NCI-H2196 treated with DMSO at 0.1 percent for 48 hours (cell line): ENCODE results near the gene GJC2.

Source experiments
- DNase-seq: peaks from one replicate; lab custom pipeline; 2025; ENCODE audit not compliant: unreplicated experiment; lab: John Stamatoyannopoulos, UW

Gene GJC2

DNA sequence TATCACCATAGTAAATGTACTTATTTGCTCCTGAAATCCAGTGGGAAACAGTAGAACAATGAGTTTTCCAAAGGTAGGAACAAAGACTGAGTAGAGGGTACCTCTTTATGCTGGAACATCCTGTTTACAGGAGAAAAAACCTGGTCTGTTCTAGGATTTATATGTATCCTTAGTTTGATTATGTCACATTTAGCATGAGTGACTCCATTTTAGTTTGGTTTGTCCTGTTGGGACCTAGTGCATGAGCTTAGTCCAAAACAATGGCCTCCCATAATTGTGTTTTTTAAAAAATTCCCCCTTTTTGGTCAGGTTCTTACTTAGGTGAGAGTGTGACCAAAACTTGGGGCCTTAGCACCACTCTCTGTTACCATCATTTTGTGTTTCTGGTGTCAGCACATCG, 37.1 kb upstream of the GJC2 start:
- DNase-seq: no peak

DNA sequence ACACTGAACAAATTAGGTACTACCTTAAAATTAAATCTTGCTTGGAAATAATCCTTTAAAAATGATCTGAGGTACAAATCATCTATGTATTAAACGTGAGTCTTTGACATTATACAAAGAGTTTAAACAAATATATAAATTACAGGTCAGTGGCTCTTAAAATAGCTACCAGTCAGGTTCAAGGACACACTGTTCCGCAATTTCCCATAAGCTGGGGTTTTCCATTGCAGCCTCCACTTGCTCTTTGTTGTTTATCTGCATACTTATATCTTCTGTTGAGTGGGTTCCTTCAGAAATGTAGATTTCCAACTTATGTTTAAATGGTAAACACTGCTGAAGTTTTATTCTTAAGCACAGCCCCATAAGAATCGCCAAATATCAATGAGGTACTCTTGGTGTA, 34.9 kb upstream of the GJC2 start:
- no peak for DNase-seq

DNA sequence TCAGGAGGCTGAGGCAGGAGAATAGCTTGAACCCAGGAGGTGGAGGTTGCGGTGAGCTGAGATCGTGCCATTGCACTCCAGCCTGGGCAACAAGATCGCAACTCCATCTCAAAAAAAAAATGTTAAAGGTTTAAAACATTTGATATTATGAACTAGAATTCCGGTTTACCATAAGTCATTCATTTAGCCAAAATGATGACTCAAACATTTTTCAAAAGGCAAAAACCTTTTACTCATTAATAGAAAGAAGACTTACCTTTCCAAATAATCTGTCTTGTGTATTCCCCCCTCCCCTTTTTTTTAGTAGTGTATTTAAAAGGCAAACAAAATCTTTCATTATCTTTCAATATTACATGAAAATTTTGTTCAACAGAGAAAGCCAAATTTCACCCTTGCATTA, 32.4 kb upstream of the GJC2 start:
- no peak for DNase-seq

DNA sequence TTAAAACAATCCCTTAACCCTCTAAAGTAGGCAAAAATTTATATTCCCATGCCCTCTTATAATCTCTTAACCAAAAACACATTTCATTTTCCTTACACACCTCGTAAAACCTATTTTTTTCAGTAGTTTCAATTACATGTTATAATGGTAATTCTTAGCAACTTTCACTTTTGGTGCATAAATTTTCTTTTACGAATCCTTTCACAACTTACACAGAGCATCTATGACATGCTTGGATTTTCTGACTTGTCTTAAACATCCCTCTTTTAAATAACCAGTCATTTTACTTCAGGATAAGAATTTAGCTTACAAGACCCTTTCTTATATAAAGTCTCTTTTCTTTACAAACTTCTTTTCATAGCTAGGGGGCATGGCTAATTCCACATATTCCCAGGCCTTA, 31.7 kb upstream of the GJC2 start:
- no peak for DNase-seq

DNA sequence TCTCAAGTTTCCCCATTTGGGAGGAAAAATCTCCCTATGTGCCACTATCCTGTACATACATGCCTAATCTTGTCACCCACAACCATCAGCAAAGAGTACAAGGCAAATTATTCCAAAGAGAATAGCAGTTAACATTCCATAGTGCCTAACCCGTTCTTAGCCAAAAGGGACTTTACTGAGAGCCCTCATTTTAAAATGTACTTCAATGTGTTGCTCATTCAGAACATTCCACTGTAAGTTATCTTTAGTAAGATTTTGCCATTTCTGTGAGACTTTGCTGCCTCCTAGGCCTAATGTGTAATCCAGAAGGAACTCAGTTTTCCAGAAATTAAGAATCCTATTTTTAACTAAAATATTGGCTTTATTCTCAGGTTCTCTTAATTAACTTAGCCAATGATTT, 29.4 kb upstream of the GJC2 start:
- DNase-seq: no peak

DNA sequence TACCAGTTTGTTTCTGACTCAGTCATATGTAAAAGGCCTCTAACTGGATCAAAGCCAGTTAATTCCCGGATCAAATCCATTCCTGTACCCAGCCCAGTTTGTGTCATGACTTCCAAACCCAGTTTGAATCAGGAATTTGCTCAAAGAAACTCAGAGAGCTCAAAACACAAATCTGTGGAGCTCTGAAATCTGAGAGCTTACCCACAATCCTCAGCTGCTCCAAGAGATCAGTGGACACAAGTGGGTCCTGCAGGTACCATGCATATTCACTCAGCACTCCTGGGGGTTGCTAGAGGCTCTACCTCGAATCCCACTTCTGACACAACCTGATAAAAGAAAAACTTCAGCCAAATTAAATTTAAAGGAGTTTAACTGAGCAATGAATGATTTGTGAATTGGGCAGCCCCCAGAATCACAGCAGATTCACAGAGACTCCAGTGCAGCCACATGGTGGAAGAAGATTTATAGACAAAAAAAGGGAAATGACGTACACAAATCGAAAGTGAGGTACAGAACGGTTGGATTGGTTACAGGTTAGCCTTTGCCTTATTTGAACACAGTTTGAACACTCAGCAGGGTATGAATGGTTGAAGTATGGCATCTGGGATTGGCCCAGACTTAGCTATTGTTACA, 28.8 kb upstream of the GJC2 start:
- DNase-seq: no peak

DNA sequence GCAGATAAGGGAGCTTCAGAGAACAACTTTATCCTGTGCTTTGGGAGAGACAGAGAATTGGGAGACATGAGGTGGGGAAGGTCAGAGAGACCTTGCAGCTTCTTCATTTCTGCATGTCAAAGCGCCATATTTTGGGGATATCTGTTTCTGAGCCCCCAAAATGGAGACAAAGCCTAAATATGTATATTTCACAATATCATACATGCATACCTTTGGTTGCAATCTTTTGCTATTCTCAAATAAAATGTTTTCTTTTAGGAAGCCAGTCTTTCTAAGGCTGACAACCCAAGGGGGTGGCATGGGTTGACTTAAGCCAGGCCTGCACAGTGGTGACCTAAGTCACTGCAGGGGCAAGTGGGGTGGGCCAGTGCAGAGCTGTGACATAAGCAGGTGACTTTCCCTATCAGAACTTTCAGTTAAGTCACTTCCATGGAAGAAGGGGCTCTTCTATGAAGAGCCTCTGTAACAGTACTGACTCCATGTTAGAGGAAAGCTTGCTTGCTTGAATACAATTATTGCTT, 26.7 kb upstream of the GJC2 start:
- no peak for DNase-seq

DNA sequence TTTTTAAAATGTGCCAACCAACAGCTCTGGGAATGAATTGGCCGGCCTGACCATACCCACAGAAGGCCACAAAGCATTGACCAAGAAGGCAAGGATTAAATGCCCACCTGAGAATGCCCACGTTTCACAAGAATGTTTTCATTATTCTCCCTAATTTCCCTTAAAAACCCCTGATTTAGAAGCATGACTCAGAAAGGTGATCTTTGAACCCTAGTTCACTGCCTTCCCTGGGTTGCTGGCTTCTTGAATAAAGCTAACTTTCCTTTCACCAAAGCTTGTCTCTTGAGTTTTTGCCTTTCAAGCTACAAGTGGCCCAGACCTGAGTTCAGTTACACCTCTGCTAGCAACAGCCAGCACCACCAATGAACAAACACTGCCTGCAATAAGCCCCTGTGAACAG, 26.2 kb upstream of the GJC2 start:
- DNase-seq: no peak

DNA sequence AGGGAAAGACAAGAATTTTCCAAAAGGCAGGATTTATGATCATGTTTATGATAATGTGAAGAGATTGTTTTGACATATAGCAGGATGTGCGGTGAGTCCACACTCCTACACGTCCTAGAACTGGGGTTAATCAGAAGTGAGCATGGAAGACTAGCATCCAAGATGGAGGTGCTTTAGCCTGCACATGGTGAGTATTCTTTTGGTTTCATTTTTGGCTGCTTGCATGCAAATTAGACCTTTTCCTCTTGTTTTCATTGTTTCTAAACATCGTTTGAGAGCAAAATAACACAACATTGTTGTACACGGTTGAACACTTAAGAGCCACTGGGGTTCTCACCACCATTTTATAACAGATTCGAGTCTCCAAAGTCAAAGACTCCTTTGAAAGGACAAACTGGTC, 24.5 kb upstream of the GJC2 start:
- DNase-seq: no peak

DNA sequence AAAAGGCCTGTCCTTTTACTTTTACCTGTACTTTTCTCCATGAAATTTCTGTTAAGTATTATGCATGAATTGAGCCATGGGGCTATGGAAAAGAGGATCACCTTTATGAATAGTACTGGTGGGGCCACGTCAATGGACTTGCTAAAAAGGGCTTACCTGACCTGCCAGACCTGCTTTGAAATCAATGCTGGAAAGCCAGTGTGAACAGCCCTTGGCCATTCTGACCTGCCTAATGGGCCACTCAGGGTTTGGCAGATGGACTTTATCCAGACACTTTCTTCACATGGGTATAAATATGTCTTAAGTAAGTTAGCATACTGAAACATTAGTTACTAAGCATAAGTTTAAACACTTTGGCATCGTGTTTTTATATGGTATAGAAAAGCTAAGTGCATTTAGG, 18.0 kb upstream of the GJC2 start:
- no peak for DNase-seq

DNA sequence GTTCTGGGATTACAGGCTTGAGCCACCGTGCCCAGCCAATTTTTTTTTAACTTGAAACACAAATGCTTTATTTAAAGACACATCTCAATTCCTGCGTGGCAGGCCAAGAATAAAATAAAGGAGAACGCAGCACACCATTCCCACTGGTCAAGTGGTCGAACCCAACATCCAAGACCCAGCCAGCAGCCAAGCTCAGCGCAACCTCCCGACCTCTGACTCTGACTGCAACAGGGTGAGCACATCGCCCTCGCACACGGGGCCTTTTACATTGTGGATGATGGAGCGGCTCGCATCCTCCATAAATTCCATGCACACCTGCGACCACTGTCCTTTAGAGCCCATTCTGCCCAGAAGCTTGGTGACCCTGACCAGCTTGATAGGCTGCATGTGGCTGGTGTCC, 15.1 kb upstream of the GJC2 start:
- DNase-seq: no peak

DNA sequence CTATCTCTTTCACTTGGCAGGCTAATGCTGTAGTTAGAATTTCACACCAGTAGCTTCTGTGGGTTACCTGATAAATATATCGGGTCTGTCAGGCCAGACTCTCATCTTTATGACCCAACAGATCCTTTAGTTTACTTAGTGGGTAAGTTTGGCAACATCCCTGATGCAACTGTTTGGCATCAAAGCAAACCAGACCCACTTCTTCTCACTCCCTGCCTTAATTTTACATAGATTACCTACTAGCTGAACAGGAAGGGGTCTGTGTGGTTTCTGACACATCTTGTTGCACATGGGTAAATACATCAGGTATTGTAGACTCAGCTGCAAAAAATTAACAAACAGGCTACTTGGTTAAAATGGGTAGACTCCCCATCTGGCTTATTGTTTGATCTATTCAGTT, 12.8 kb upstream of the GJC2 start:
- DNase-seq: no peak

DNA sequence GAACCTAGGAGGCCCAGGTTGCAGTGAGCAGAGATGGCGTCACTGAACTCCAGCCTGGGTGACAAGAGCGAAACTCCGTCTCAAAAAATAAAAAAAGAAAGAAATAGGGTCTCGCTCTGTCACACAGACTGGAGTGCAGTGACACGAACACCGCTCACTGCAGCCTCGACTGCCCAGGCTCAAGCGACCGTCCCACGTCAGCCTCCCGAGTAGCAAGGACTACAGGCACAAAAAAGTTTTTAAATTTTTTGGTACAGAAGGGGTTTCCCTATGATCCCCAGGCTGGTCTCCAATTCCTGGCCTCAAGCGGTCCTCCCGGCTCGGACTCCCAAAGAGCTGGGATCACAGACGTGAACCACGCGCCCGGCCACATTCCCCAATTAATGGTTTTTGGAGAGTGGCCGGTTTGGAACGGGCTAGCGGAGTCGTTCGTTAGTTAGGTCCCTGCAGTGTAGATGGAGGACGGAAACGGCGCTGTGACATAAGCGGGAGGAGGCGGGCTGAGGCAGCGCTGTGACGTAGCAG, 10.3 kb upstream of the GJC2 start:
- DNase-seq: no peak

DNA sequence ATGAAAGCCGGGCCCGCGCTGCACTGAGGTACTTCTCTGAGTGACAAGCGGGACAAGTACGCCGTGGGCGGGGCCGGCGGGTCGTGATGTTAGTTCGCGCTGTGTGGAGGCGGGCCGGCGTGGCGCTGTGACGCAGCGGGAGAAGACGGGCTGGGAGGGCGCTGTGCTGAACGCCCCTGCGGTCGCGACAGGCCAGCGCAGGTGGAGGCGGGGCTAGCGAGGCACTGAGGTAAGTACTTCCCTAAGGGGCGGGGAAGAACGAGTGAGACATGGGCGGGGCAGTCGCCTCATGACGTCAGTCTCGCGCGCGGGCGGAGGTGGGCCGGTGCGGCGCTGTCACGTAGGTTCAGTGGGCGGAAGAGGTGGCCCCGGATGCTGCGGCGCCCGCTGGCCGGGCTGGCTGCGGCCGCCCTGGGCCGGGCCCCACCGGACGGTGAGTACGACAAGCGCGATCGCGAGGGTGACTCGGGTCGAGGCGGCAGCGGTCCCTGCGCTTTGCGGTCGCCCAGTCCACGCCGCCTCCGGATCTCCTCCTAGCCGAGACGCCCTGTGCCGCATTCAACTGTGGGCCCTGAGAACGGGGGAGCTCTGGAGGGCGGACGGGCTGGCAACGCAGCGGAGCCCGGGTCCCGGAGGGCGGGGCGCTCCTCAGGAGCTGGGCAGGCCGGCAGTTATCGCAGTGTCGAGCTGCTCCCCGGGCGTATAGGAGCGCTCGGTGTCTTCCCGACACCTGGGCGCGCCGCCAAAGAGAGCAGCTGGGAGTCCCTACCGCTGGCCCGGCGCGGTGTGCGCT, 9.6 kb upstream of the GJC2 start, which contains the start of gene GUK1:
Gene GUK1, plus strand, starts transcription at position 349 of the 793 bp plus-strand sequence. Its CDS starts 24 bp downstream, at position 373.
- peak; percentile 99 for DNase-seq

DNA sequence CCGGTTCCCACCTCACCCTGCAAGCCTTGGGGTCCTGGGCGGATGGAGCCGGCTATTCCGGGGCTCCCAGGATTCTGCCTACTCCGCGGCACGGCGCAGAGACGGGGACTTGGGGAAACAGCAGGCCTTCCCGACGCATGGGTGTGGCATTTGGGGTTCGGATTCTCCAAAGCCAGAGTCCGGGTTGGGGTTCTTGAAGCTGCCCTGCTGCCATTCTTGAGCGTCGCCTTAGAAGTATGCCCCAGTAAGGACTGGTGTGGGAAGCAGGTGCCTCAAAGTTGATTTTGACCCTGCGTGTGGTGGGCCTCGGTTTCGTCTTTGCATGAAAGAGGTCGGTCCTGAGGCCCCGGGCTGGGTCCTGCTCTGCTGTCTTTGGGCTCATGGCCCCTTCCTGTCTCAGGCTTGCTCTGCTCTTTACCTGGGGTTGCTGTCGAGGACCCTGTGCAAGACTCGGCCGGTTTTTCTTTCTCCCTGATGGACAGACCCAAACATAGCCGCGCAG, 9.0 kb upstream of the GJC2 start:
- no peak for DNase-seq

DNA sequence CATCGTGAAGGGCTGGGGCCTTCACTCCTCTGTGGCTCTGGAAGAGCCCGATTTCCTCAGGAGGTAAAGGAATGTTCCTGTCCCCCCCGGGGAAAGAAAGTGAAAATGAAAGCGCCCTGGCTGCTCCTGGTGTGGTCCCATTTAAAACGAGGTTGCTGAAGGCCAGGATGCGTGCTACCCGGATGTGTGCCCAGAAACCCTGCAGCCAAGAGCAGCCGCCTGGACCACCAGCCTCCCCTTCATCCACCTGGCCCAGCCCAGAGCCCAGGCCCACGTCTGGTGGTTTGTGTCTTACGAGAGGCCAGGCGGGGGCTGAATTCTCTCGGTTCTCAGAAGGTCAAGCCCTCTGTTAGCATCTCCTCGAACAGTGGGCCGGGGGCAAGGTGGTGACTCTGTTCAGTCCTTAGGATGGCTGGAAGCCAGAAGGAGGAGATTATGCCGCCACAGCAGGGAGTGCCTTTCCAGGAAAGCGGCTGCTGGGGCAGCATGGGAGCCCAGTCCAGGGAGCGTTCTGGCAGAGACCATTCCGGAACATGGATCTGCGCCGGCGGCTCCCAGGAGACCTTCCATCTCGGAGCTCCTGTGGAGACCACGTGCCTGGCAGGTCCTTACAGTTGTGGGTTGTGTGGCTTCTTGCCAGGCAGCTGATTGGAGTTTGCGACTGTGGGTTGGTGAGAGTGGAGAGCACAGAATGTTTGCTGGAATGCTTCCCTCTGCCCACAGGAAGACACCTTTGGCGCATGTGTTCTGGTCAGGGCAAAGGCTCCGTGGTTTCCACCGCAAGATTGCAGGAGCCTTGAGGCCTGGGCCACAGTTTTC, 8.3 kb upstream of the GJC2 start:
- no peak for DNase-seq

DNA sequence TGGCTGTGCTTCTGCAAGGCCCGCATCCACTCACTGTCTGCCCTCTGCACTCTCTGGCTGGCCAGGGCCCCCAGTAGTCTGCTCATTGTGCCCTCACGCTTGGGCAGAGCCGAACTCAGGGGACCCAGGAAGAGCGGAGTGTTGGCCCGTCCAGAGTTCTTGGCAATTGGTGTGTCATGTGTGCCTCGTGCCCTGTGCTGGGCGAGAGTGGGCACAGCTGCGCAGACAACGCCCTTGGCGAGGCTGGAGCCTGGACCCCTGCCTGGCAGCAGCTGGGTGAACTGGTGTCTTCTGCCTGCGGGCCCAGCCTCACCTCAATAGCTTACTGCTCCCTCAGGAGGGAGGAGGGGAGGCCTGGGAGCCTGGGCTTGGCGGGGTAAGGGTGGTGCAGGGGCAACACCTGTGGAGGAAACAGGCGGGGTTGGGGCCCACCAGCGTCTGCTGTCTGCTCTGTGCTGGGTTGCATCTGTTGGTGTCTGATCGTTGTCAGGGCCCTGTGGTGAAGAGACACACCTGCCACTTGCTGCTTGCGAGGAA, 7.5 kb upstream of the GJC2 start:
- DNase-seq: no peak

DNA sequence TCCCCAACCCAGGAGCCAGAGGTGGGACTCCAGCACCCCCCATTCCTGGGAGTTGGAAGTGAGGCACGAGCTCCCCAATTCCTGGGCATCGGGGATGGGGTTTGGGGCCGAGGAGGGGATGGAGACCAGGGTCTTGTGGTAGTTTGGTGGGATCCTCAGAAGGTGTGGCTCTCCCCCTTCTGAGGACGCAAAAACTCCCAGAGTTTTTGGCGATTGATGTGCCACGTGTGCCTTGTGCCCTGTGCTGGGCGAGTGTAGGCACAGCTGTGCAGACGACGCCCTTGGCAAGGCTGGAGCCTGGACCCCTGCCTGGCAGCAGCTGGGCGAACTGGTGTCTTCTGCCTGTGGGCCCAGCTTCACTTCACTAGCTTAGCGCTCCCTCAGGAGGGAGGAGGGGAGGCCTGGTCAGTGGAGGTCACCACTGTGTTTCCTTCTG, 7.0 kb upstream of the GJC2 start:
- DNase-seq: no peak

DNA sequence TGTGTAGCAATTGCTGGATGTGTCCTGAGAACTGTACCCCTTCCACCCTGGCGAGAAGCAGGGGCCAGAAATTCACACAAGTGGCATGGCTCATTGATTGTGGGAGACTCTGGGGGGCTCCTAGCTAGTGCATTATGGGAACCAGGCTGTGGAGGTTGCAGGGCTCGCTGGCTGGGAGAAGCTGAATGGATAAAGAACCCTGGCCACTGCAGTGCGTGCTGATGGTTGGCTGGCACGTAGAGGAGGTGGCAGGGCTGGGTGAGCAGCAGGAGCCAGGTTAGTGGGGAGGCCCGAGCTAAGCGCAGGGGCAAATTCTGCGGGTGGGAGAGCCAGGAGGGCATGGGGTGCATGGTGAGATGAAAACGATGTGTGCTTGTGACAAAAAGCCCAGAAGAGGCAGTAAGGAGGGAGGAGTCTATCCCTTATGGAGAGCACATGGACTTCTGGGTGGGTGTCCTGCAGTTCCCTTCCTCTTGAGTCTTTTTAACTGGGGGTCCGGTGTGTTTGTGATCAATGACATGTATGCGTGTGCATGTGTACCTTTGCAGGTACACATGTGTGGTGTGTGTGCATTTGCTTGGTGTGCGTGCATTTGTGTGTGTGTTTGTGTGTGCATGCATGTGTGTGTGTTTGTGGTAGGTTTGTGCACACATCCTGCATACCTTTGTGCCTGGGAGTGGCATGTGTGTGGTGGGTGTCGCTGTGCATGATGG, 6.1 kb upstream of the GJC2 start:
- no peak for DNase-seq
